Measurements from ENCODE around the gene KCNH2.

The KCNH2 gene

DNA sequence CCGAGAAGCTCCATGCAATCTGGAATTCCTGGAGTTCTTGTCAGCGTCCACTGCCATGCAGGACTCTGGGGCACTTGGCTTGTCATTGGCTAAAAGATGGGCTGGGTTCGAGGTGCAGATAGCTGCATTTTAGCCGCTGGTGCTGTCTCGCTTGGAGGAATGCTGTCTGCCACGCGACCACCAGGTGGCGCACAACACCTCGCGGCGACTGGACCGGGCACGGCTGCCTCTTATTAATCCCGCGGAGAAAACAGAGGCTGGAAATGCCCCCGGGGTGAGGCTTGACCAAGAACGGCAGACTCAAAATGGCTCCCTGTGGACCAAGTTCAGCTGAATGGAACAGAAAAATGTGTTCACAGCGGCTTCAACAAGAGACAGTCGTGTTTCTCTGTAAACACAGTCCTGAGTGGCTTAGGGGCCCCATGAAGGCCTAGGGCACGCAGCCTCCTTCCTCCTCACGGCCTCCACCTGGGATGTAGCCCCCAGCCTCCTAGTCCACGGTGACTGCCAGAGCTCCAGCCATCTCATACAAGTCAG, 79.6 kb downstream of the KCNH2 start:
- peak; percentile 72 to 78 for DNase-seq

DNA sequence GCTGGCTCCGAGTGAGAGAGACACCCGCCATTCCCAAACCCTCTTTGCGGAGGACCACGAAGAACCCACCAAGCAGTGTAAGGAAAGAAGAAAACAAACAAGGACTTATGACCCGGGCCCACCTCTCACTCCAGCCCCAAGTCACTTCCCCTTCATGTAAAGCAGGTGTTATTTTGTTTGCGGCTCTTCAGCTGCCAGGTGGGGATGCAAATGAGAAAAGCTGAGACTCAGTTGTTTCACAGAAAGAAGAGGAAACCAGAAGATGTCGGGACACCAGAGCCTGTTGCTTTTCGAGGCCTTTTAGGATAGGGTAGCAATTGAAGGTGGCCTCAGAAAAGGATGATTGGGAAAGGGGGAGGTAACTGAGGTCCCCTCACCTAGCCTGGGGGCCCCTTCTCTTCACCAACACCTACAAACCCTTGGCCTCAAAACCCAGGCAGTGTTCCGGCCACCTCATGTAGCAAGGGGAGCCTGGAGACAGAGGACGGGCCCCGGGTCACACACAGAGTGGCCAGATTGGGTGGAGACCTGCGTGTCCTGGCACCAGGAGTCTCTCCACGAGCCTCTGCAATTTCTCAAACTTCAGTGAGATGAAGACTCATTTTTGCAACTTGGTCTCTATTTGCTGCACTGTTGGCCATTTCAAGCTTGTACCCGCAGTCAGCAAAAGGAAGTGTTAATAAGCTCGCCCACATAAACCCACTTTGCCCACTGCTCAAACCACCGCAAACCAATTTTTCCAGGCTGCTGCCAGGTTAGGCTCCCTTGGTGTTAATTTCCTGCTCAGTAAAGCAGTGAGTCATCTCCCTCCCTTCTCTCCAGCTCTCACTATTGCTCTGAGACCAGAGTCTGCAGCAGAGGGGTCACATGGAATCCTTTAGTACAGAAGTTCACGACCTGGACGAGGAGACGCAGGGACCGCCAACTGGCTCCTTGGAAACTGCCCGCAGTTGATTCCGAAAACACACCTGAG, 80.3 kb downstream of the KCNH2 start:
- DNase-seq = no peak

DNA sequence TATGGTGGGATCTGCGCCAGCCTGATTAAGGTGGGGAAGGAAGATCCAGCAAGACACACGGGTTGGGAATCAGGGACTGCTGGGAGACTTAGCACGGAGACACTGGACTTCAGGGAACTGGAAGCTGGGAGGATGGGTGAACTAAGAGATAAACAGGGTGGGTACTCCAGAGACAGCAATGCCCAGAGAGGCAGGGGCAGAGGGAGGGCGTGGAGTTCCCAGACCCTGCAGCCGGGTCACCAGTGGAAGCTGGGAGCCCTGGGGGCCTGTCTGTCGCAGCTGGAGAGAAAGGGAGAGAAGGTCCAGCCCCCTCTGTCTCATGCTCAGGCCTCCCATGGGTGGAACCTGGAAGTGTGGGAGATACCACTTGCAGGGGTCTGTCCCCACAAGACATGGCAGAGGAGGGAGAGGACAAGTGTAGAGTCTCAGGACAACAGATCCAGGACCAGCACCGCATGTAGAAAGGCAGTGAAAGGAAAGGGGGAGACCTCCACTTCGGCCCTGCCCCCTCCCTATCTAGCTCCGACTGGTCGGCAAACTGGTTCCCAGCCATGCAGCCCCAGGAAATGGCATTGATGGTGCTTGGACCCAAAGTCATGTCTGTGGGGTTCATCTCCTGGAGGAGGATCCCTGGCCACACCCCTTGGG, 81.4 kb downstream of the KCNH2 start:
- DNase-seq = no peak

DNA sequence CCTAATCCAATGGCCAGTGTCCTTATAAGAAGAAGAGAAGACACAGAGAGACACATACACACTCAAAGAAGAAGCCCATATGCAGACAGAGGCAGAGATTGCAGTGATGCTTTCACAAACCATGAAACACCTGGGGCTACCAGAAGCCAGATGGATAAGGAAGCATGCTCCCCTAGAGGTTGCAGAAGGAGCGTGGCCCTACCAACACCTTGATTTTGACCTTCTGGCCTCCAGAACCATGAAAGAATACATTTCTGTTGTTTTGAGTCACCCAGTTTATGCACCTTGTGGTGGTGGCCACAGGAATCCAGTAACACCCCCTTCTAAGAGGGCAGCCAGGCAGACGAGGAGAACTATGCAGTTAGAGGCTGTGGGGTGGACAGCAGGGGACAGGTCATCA, 82.3 kb downstream of the KCNH2 start:
- DNase-seq = no peak
